BJ (cell line): Measurements from ENCODE around the gene RFT1. TPM values are rescaled to one million over a fixed set of nuclear protein-coding genes. Genes with fewer than 3 reads are reported as not detected.
"Not testable (repeated sequence)": the region's sequence is repeated elsewhere in the genome, so short reads cannot be mapped to it uniquely, and the experiment has no call there.

ENCODE experiments used
- CTCF ChIA-PET: fragments of 350-600 bp; formaldehyde crosslinking; extraction: SDS; loops from one replicate; lab custom pipeline; 2021; ENCODE audit warnings: antibody characterized with exemption, inconsistent platforms; lab: Yijun Ruan, JAX
- POLR2A ChIA-PET: fragments of 300-600 bp; sonication (Branson Sonifier 250); formaldehyde crosslinking; extraction: SDS; loops from one replicate; lab custom pipeline; 2021; ENCODE audit warnings: antibody characterized with exemption; lab: Charles Lee
- DNase-seq: peaks from one replicate; pipeline ENCODE4 v3.0.0-alpha.2; 2011; ENCODE audit warnings: low read depth
- H3K27me3 ChIP-seq: 2 replicates; pipeline ENCODE4 v1.6.0; 2011; ENCODE audit warnings: low read length; ENCODE audit not compliant: control insufficient read depth, insufficient read depth
- H3K36me3 ChIP-seq: 2 replicates; pipeline ENCODE4 v1.5.1; 2011; ENCODE audit warnings: low read length; ENCODE audit not compliant: control insufficient read depth, insufficient read depth
- H3K4me3 ChIP-seq: 2 replicates; pipeline ENCODE4 v1.5.1; 2011; ENCODE audit warnings: low read depth, mild to moderate bottlenecking, control low read depth, low read length
- polyA plus RNA-seq: library from polyadenylated mRNA; depleted of rRNA; stranded (reverse); fragments of >200 nt; gene quantifications from 2 replicates; pipeline ENCODE4 v1.2.3, GENCODE V29; 2011
- TF ChIP-seq, protein P1 (sequence below): IDR thresholded peaks from 2 replicates; pipeline ENCODE4 v1.5.1; 2011; ENCODE audit warnings: low read depth, mild to moderate bottlenecking, control low read depth, inconsistent platforms, low read length, moderate library complexity; ENCODE audit not compliant: insufficient read depth

RFT1 gene
- polyA plus RNA-seq, 1 experiment = 27.9 TPM

DNA sequence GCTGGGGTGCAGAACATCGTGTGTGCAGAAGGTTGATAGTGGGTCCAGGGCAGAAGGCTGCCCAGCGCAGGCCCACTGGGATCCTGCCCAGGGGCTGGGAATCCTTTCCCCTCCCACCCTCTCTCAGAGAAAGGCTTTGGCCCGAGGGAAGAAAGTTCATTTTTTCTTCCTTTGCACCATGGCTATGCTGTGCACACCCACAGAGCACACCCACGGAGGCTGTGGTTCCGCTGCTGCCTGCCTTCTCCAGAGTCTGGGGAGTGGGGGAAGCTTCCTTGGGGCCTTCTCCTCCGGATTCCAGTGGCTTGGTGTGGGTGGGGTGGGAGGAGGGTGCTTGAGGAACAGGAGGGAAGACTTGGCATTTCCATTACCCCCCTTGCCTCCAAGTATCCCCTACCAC lies 23.7 kb upstream of the RFT1 start:
- DNase-seq = no peak
- Histone ChIP-seq H3K4me3 (no peak overlapping the region), H3K36me3 (no peaks in the 10 kb centered on the region), H3K27me3 (peaks cover 9% of the 10 kb centered on the region)
- TF ChIP-seq, protein P1, sequence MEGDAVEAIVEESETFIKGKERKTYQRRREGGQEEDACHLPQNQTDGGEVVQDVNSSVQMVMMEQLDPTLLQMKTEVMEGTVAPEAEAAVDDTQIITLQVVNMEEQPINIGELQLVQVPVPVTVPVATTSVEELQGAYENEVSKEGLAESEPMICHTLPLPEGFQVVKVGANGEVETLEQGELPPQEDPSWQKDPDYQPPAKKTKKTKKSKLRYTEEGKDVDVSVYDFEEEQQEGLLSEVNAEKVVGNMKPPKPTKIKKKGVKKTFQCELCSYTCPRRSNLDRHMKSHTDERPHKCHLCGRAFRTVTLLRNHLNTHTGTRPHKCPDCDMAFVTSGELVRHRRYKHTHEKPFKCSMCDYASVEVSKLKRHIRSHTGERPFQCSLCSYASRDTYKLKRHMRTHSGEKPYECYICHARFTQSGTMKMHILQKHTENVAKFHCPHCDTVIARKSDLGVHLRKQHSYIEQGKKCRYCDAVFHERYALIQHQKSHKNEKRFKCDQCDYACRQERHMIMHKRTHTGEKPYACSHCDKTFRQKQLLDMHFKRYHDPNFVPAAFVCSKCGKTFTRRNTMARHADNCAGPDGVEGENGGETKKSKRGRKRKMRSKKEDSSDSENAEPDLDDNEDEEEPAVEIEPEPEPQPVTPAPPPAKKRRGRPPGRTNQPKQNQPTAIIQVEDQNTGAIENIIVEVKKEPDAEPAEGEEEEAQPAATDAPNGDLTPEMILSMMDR = no peak
- POLR2A ChIA-PET = no interaction called here
- CTCF ChIA-PET = interaction anchor here (0.9 to 2.1 kb wide), 3 partner anchors 9 to 20 kb away, joined by 3 to 9 read pairs (median 4); no protein-coding TSS in a partner anchor

- ChIA-PET POLR2A (no interaction called here), CTCF (interaction anchor here (0.9 to 2.1 kb wide), 3 partner anchors 8 to 19 kb away, joined by 3 to 9 read pairs (median 4); no protein-coding TSS in a partner anchor)
- Histone ChIP-seq H3K27me3 (peaks cover 9% of the 10 kb centered on the region), H3K36me3 (no peaks in the 10 kb centered on the region), H3K4me3 (no peak overlapping the region)
- TF ChIP-seq, protein P1 = no peak
- no peak for DNase-seq
Measured at GRCh38 chr3:53153264-53153823, 23.1 kb upstream of the RFT1 start.

- H3K27me3 ChIP-seq = peaks cover 4% of the 10 kb centered on the region; the same call in 1 of the 2 replicates
- H3K4me3 ChIP-seq = no peak overlapping the region
- ChIA-PET POLR2A (no interaction called here), CTCF (interaction anchor here (11.8 kb wide), 1 partner anchor 18 kb away, joined by 78 read pairs; no protein-coding TSS in a partner anchor)
- TF ChIP-seq, protein P1 = no peak
- H3K36me3 ChIP-seq = no peaks in the 10 kb centered on the region
- no peak for DNase-seq
Measured at GRCh38 chr3:53151870-53152660, 21.8 kb upstream of the RFT1 start.

DNA sequence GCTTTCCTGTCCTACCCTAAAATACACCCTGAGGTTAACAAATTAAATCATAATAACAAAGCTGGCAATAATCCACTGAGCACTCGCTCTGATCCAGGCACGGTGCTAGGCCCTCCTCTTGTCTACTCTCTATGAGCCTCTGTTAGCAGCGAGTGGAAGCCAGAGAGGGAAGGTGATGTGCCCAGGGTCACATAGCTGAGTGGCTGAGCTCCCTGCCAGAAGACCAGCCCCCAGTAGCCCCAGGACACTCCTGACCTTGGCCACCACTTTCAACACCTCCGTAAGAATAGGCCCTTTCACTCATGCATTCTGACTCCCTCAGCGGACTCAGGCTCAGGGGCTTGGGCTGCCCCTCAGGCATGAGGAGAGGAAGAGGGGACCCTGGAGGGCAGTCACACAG lies 21.2 kb upstream of the RFT1 start:
- no peak for DNase-seq
- POLR2A ChIA-PET = no interaction called here
- CTCF ChIA-PET = interaction anchor here (1.0 to 11.8 kb wide), 2 partner anchors 17 to 31 kb away, joined by 4 to 78 read pairs; no protein-coding TSS in a partner anchor

GRCh38 chr3:53151086-53151438 lies 20.8 kb upstream of the RFT1 start:
- H3K27me3 ChIP-seq, H3K4me3 ChIP-seq, H3K36me3 ChIP-seq, DNase-seq, POLR2A ChIA-PET: not testable (repeated sequence)
- CTCF ChIA-PET = interaction anchor here (1.0 to 11.8 kb wide), 2 partner anchors 17 to 30 kb away, joined by 4 to 78 read pairs; no protein-coding TSS in a partner anchor

More for the DNA sequence above, 21.2 kb upstream of the RFT1 start:
- TF ChIP-seq, protein P1 = no peak
- Histone ChIP-seq H3K4me3 (no peak overlapping the region), H3K27me3 (no peaks in the 10 kb centered on the region; the same call in 1 of the 2 replicates), H3K36me3 (no peaks in the 10 kb centered on the region)
